GM21381 (cell line): ENCODE data around the gene TRMT61A.
"Not testable (repeated sequence)": the region's sequence is repeated elsewhere in the genome, so short reads cannot be mapped to it uniquely, and the experiment has no call there.

ENCODE experiments used
- ATAC-seq: cut with Tn5 transposase; IDR thresholded peaks from one replicate; pipeline ENCODE4 v1.9.1; 2021; ENCODE audit warnings: mild to moderate bottlenecking, moderate library complexity; ENCODE audit not compliant: unreplicated experiment

The TRMT61A gene

DNA sequence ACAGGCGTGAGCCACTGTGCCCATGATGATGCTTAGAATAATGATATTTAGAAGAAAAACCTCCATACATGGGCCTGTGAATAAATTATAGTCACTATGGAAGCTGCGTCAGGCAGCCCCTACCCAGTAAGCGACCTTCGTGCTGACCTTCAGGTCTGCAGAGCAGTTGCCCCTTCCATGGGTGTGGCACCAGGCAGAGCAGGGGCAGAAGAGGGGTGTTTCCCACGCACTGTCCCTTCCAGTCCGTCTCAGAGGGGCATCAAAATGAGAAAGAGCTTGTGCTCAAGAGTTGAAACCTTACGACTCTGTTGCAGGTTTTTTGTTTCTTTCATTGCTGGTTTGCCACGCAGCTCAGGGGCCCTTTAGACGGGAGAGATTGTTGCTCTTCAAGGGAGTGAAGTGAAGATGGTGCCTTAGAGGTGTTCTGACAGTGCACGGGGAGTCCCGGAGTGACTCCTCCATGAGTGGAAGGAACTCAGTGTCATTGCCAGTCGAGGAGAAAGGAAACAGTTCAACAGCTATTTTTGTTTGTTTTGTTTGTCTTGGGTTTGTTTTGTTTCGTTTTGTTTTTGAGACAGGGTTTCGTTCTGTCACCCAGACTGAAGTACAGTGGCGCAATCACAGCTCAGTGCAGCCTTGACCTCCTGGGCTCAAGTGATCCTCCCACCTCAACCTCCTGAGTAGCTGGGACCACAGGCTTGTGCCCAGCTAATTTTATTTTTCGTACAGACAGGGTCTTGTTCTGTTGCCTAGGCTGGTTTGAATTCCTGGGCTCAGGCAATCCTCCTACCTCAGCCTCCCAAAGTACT, 20.3 kb upstream of the TRMT61A start:
- ATAC-seq: no peak

DNA sequence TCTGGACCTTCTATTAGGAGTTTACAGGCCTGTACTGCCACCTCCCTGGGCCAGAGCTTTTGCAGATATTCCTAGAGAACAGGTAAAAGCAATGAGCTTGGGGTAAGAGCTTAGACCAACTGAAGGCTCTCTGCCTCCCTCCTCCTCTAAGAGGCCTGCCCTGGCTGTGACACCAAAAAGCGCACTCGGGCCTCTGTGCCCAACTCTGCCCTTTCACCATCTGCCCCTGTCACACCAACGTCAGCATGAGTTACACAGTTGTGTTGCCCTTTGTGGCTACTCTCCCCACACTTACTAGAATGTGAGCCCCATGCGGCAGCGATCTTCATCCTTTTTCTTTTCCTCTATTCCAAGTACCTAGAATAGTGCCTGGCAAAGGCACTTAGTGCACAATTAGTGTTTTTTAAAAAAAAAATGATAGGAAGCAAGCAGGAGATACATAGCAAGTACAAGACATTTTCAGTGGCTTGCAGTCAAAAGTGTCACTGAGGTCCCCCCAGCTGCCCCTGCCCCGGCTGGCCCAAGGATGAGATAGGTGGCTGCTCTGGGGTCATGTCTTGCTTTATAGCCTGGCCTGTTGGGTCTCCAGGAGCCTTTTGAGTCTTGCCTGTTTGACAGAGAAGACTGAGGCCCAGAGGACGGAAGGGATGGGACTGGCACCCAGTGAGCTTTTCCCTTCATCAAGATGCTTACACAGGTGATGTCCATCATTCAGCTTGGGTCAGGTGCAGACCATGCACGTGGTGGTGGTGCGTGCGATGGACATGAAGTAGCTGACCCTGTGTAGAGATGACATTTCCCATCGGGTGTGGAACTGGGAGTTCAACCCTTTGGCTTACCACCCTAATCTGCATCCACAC, 18.9 kb upstream of the TRMT61A start:
- no peak for ATAC-seq

DNA sequence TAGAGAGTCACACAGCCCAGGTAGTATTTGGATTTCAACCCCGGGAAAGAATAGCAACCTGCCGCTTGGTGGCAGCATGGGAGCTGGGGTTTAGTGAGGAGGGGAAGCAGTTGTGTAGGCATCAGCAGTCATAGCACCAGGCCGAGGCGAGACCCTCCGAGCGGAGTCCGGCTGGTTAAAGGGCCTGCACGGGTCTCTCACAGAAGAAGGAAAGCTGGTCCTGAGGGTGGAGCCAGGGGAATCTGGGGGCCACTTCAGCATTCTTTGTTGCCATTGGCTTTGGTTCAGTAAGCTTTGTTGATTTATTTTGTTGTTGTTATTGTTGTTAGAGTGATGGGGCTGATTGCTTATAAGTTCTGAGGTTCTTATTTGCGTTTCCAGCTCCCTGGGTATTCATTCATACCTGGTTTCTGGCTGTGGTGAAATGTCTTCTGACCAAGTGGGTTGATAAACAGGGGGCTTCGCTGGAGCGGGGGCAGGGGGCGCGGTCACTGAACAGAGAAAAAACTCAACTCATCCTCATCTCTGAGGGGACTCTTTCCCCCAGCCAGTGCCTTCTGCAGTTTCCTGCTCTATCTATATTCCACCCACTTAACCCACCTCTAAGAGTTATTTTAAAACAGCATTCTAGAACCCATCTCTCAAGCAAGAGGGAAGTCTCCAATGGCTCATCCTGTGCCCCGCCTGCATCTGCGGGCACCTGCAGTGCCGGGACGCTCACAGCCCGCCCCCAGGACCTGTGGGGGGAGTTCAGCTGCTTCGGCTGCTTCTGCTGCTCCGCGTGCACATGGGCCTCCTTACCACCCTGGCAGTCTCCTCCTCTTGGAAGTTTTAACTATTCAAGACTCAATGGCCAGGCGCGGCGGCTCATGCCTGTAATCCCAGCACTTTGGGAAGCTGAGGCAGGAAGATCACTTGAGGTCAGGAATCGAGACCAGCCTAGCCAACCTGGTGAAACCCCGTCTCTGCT, 18.0 kb upstream of the TRMT61A start:
- no peak for ATAC-seq

DNA sequence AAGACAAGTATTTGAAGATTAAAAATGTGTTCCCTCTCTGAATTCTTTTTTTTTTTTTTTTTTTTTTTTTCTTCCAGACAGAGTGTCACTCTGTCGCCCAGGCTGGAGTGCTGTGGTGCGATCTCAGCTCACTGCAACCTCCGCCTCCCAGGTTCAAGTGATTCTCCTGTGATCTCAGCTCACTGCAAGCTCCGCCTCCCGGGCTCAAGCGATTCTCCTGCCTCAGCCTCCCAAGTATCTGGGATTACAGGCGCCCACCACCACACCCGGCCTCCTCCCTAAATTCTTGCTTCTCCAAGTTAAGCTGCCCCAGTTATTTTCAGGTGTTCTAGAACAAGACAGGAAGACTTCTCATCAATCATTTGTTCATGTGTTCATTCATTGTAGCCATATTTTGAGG, 16.8 kb upstream of the TRMT61A start:
- not testable (repeated sequence) for ATAC-seq

DNA sequence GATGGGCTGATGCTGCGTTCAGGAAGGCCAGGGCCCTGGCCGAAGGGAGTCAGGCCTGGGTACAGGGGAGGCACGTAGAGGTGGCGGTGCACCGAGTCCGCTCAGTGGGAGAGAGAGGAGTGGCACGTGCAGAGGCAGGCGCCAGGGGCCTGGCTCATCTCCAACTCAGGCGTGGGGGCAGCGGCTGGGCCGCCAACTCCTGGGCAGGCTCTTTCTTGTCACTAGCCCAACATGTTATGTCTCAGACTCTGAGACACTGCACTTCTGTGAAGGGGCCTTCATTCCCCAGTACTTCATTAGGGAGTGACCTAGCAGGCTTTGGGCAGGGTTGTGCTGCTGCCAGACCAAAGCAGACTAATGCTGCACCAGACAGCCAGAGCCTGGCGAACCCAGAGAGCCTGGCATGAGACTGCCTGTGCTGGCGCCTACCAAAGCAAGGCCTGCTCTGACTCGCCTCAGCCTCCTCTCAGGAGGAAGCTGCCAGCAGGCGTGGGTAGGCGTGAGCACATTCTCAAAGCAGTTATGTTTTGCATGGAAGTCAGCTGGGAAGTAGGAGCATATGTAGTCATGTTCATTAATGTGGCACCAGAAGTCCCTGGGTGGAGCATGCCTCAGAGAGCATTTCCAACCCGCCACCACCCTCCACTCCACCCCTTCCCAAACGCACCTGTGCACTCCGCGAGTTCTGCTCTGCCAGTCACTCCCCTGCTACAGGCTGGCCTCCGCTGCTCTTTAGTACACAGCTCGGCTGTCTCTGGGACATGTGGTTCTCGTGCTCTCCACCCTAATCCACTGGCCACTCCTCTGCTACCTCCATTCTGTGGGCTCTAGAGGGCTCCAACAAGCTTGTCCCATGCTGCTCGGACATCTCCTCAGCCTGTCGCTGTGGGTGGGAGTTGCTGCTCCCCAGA, 16.0 kb upstream of the TRMT61A start:
- ATAC-seq: no peak

DNA sequence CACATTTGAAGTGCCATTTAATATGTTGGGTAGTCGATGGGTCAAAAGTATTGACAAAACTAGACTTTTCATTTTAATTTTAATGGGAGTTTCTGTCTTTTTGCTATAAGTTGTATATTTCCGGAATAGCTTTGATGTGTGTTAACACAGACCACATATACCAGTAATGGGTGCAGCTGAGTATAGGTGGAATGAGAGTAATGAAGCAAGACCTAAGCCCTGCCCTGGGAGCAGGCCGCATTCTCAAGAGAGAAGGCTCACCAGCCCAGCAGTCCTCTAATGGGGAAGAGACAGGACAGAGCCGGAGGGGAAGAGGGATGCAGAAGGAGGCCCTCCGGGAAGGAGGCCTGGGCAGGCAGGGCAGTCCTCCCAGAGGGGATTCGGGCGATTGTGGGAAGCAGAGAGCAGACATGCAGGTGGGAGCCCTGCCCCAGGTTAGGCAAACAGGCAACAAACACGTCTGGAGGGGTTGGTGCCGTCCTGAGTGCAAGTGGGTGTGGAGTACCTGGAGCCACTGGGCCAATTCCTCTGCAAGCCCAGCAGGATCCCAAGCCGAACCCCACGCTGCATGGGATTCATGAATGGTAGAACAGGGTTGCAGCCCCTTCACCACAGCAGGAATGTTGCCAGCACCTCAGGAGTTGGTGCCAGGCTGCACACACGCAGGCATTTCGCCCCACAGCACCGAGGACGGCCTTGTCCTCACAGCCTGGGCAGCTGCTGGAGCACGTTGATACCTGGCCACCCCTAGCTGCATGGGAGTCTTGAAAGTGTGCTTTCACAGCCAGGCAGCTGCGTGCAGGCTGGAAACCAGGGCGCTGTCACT, 14.2 kb upstream of the TRMT61A start:
- no peak for ATAC-seq

DNA sequence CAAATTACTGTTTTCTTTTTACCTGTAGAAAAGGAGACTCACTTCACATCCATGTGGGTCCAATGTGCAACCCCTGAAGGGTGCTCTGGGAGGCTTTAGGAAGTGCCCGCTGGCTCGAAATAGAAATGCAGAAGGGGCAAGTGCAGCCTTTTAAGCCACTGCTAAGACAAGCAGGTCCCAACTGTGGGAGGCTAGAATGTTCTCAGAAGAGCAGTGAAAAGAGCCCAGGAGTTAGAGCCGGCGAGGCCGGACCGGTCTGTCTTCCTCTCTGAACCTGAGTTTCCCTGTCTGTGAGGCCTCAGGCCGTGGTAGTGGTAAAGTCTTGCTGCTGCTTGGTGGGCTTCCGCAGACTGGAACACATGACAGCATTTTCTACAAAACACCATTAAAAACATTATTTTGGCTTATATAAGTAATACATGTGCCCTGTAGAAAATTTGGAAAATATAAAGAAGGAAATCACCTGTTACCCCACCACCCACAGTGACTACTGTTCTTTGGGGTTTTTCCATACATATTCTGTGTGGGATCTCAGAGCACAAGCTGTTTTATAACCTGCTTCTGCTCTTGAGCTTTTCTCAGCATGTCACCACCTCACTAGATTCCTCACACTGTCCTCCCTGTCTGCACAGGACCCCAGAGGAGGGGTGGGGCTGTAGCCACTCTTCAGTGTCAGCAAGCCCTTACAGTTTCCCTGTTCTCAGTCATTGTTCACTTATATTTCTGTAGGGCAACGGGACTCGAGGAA, 12.4 kb upstream of the TRMT61A start:
- ATAC-seq: no peak

DNA sequence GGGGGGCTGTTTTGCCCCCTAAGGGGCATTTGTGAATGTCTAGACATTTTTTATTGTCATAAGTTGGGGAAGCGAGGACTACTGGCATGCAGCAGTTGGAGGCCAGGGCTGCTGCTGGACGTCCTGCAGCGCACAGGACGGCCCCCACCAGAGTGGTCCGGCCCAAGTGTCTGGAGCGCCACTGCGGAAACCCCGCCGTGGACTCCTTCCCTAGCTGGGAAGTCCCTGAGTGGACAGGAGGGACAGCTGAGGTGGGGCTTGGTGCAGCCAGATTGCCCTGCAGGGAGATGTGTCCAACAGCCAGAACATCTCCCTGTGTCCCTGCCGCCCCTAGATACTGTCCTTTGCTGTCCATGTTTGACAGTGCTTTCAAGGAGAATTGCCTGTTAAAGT, 11.8 kb upstream of the TRMT61A start:
- ATAC-seq: no peak

DNA sequence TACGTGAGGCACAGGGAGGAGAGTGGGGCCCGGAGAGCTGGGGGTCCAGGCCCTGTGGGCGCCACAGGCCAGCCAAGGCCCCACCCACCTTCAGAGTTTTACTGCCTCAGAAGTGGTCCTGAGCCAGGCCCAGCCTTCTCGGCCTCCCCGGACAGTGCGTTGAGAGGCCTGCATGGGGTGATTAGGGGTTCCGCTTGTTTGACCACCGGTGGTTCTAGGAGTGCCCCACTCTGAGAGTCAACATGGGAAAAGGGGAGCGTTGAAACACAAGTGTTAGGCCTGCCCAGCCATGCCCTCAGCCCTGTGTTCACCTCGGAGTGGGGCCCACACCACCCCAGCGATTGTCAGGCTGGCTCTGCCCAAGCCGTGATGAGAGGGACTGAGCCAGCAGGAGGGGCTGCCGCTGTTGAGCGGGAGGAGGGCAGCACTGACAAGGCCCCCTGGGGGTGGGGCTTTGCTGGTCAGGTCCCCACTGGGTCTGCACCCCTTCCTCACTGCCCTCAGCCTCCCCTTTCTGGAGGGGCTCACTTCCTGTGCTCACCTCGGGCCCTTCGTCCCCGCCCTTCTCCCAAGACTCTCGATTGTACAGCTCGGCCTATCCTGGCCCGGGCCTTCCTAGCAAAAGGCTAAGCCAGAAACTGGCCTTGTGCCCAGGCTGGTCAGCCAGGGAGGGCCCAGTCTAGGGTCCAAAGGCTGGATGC, 11.1 kb upstream of the TRMT61A start:
- no peak for ATAC-seq

DNA sequence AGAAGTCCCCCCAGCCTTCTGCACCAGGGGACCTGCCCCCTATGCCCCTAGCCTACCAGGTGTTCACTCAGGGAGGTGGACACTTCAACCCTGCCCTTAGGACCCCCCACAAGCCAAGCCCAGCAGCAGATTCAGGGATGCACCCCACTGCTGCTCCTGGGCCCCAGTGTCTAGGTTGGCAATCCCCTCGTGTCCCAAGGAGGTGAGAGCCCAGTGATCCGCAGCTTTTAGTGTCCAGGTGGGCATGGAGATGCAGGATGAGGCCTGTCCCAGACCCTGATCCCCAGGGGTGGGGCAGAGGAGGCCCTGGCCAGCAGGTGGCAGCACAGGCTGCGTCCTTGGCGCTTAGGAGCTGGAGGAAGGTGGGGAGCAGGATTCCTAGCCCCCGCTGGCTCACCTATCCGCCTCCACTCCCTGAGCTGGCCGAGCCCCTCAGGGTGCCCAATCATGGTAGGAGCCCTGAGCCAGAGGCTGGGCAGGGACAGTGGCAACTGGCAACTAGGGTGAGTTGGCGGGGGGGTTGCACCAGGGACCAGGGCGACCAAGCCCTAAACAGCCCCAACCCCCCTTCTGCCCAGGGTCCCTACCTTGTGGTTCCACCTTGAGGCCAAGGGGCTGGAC, 10.5 kb upstream of the TRMT61A start:
- no peak for ATAC-seq

DNA sequence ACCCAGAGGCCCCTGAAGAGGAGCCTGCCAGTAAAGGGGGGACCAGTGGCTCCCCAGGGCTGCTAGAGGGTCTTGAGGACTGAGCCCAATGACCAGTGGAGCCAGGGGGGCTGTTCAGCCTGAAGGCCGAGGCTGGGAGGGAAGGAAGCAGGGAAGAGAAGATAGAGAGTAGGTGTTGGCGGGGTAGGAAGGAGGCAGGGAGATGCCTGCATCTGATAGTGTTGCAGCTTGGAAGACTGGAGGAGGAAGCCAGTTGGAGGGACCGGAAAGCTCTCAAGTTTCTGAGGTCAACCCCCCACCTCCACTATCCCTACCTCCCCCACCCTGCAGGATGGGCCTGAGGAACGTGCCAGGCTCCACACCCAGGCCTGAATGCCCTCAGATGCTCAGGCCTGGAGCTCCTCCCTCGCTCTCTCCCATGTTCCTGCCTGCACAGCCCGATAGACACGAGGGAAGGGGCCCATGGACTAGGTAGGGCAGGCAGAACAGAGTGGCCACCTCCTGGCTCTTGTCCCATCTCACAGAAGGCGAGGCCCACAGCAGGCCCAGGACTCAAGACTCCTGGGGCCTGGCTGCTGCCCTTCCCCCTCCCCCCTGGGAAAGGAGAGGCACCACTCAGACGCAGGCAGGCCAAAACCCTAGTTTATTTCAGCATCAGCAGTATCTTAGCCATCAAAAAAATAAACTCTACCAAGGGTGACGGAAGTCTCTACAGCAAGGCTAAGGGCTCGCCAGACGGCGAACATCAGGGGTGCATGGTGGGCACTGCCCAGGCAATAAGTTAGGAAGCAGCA, 9.8 kb upstream of the TRMT61A start:
- ATAC-seq: no peak

DNA sequence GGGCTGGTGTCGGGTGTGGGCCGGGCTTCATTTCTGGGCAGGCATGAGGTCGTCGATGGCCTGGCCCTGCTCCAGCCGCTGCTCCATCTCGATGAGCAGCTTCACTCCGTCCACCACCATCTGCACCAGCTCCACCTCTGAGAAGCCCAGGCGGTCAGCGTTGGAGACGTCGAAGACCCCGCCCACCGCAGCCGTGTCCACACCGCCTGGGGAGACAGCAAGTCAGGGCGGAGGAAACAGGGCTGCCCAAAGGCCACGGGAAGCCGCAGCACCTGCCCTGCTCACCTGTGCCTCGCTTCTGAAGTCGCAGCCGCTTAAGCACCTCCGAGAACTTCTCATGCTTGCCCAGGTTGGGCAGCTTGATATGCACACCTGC, 9.2 kb upstream of the TRMT61A start:
- ATAC-seq: no peak

DNA sequence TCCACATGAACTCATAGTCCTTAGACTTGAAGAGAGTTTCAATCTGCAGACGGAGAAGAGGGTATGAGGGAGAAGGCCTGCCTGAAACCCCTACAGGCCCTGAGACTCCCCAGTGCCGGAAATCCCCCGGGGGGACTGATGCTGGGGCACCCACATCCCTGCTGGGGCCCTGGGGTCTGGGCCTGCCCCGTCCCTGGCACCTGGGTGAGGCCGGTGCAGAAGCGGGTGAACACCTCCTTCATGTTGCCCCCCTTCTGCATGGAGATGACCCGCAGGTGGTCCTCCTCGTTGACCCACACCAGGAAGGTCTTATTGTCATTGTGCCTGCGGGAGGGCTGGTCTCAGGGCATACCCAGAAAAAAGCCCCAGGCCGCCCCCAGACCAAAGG, 8.7 kb upstream of the TRMT61A start:
- no peak for ATAC-seq

DNA sequence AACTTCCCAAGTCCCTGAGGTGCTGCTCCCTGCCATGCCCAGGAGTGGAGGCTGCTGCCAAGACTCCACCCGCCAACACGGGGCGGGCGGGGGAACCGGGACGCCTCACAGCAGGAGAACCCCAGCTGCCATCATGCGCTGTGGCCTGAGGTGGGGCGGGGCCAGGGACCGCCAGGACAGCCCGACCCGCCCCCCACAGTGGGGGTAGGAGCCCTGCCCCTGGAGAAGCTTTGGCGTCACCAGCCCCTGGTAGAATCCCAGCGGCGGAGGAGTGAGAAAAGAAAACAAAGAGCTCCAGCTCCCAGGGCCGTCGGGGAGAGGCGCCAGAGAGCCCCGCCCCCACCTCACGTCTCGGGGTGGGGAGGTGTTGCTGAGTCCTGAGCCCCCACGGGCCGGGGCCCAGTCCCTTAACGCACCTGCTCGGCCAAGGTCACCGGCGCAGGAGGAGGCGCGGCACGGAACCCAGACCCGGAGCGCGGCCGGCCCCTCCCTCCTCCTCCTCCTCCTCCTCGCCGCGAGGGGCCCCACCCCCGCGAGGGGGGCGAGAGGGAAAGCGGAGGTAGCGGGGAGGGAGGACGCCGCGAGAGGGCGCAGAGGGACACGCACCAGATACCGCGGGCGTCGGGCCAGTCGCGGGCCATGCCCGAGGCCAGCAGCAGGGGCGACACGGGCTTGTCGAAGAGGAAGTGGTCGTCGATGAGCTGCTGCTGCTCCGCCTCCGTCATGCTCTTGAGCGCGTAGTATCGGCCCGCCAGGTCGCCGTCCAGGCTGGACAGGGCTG, 8.1 kb upstream of the TRMT61A start:
- ATAC-seq: no peak

DNA sequence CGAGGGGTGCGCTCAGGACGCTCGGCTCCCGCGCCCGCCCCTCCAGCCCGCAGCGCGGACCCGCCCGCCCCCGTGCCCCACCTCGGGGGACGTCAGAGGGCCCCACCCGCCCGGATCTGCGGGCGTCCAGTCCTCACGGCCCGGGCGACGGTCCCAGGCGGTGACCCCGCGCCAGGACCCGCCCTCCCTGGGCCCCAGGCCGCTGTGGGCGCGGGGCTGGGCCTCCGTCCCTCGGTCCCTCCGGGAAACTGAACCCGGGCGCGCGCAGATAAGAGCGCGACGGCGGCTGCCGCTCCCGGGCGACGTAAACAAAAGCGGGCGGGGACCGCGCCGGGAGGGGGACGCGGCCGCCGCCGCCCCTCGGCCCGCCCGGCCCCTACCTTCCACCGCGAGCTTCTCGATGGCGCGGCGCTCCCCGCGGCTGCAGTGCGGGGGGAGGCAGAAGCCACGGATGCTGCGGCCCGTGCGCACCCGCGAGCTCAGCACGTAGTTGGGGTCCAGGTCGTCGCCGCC, 7.5 kb upstream of the TRMT61A start:
- no peak for ATAC-seq
